Measurements from ENCODE around the gene RNF13. TPM values are rescaled to one million over a fixed set of nuclear protein-coding genes. Genes with fewer than 3 reads are reported as not detected.

RNF13 gene
- total RNA-seq, 1 donor from 2014 or later, result 69.3 TPM

- intact Hi-C loops (cut with DNase I), result loop anchor here (5.0 to 10.0 kb wide), 4 partner anchors 154 to 594 kb away; partner anchors contain the start of genes PFN2, TSC22D2 and WWTR1
These were observed 2.2 kb upstream of the RNF13 start for GRCh38 chr3:149810846-149811245.

GRCh38 chr3:149812165-149812605 lies 830 bp upstream of the RNF13 start:
- Histone ChIP-seq H3K4me1 (peaks cover 0 to 27% of the 10 kb centered on the region in 2 donors), H3K4me3 (peak overlapping the region; percentile 79 to 85)
- DNase-seq (ENCODE audit: low spot score in 2 of 2), result no peak

More at GRCh38 chr3:149810846-149811245, 2.2 kb upstream of the RNF13 start:
- Histone ChIP-seq H3K9me3 (no peaks in the 10 kb centered on the region), H3K4me1 (peaks cover 0 to 23% of the 10 kb centered on the region in 2 donors), H3K27me3 (no peaks in the 10 kb centered on the region), H3K4me3 (no peak overlapping the region), H3K36me3 (no peaks in the 10 kb centered on the region), H3K27ac (no peak overlapping the region)
- TF ChIP-seq CTCF (IDR thresholded peaks at IDR 0.05), result no peak
- no peak for DNase-seq (ENCODE audit: low spot score in 2 of 2)

GRCh38 chr3:149813367-149814281 lies 609 bp downstream of the RNF13 start:
- peak in 1 of 3 experiments; percentile 2 for TF ChIP-seq CTCF (IDR thresholded peaks at IDR 0.05)
- peaks cover 0 to 28% of the 10 kb centered on the region in 2 donors for H3K4me1 ChIP-seq
- H3K27ac ChIP-seq, result peak overlapping the region; percentile 99
- no peak for DNase-seq (ENCODE audit: low spot score in 2 of 2)
- intact Hi-C loops (cut with DNase I), result loop anchor here (1.0 to 10.0 kb wide), 5 partner anchors 61 to 591 kb away; partner anchors contain the start of genes COMMD2, PFN2, TSC22D2 and WWTR1
- no peaks in the 10 kb centered on the region for H3K27me3 ChIP-seq
- H3K4me3 ChIP-seq, result peak overlapping the region; percentile 79 to 85
- no peaks in the 10 kb centered on the region for H3K9me3 ChIP-seq
- H3K36me3 ChIP-seq, result no peaks in the 10 kb centered on the region

More at GRCh38 chr3:149812165-149812605, 830 bp upstream of the RNF13 start:
- intact Hi-C loops (cut with DNase I), result loop anchor here (5.0 to 10.0 kb wide), 4 partner anchors 155 to 593 kb away; partner anchors contain the start of genes PFN2, TSC22D2 and WWTR1
- Histone ChIP-seq H3K27me3 (no peaks in the 10 kb centered on the region), H3K9me3 (no peaks in the 10 kb centered on the region), H3K27ac (peak overlapping the region; percentile 99), H3K36me3 (no peaks in the 10 kb centered on the region)
- TF ChIP-seq CTCF (IDR thresholded peaks at IDR 0.05), result no peak

GRCh38 chr3:149815321-149815720 lies 2.3 kb downstream of the RNF13 start:
- intact Hi-C loops (cut with DNase I), result loop anchor here (10.0 kb wide), 1 partner anchor 589 kb away; the partner anchor contains the start of gene TSC22D2
- Histone ChIP-seq H3K4me3 (peak overlapping the region in 1 of 2 donors; percentile 79), H3K36me3 (no peaks in the 10 kb centered on the region), H3K4me1 (peaks cover 0 to 28% of the 10 kb centered on the region in 2 donors), H3K27me3 (no peaks in the 10 kb centered on the region), H3K27ac (peak overlapping the region; percentile 99), H3K9me3 (no peaks in the 10 kb centered on the region)
- no peak for TF ChIP-seq CTCF (IDR thresholded peaks at IDR 0.05)
- DNase-seq (ENCODE audit: low spot score in 2 of 2), result no peak

GRCh38 chr3:149815728-149816127 lies 2.7 kb downstream of the RNF13 start:
- Histone ChIP-seq H3K4me1 (peaks cover 0 to 28% of the 10 kb centered on the region in 2 donors), H3K9me3 (no peaks in the 10 kb centered on the region), H3K36me3 (no peaks in the 10 kb centered on the region), H3K27ac (peak overlapping the region in 1 of 2 donors; percentile 35), H3K27me3 (no peaks in the 10 kb centered on the region), H3K4me3 (peak overlapping the region in 1 of 2 donors; percentile 79)
- no peak for DNase-seq (ENCODE audit: low spot score in 2 of 2)
- intact Hi-C loops (cut with DNase I), result loop anchor here (10.0 kb wide), 1 partner anchor 589 kb away; the partner anchor contains the start of gene TSC22D2
- no peak for TF ChIP-seq CTCF (IDR thresholded peaks at IDR 0.05)

Data from ascending aorta (tissue), 2 donors.